GM23338 (cell line): ENCODE data around the gene BCAS3. TPM values are rescaled to one million over a fixed set of nuclear protein-coding genes. Genes with fewer than 3 reads are reported as not detected.

Experiments used
- ATAC-seq: fragments of 200-7000 bp; cut with Tn5 transposase; 3 replicates; pipeline ENCODE4 v1.9.1; 2020
- DNase-seq: peaks from one replicate; pipeline ENCODE4 v3.0.0-alpha.2; 2015; ENCODE audit warnings: low spot score
- H2AFZ ChIP-seq: fragments of 200-600 bp; sonication (generic); 2 replicates; pipeline ENCODE4 v1.8.0; 2016; ENCODE audit warnings: antibody characterized with exemption, mild to moderate bottlenecking, moderate library complexity
- H3F3A ChIP-seq: fragments of 200-600 bp; sonication (generic); replicated peaks from 2 replicates; pipeline ENCODE4 v1.8.0; 2017; ENCODE audit warnings: antibody characterized with exemption, mixed run types, low read depth
- H3K27ac ChIP-seq: fragments of 200-600 bp; sonication (generic); 2 replicates; pipeline ENCODE4 v1.6.1; 2016; ENCODE audit warnings: low read depth
- H3K27me3 ChIP-seq: fragments of 200-600 bp; sonication (generic); 2 replicates; pipeline ENCODE4 v1.8.0; 2016; ENCODE audit warnings: mild to moderate bottlenecking, mixed run types, moderate library complexity; ENCODE audit not compliant: insufficient read depth
- H3K36me3 ChIP-seq: fragments of 200-600 bp; sonication (generic); 2 replicates; pipeline ENCODE4 v1.8.0; 2016; ENCODE audit warnings: mild to moderate bottlenecking; ENCODE audit not compliant: insufficient read depth
- H3K4me1 ChIP-seq: fragments of 200-600 bp; sonication (generic); 2 replicates; pipeline ENCODE4 v1.8.0; 2016; ENCODE audit warnings: mild to moderate bottlenecking, moderate library complexity; ENCODE audit not compliant: insufficient read depth
- H3K4me2 ChIP-seq: fragments of 200-600 bp; sonication (generic); 2 replicates; pipeline ENCODE4 v1.7.1; 2017; ENCODE audit warnings: mixed run types
- H3K4me3 ChIP-seq: fragments of 200-600 bp; sonication (generic); 2 replicates; pipeline ENCODE4 v1.6.1; 2016; ENCODE audit warnings: mixed run types
- H3K79me2 ChIP-seq: fragments of 200-600 bp; sonication (generic); replicated peaks from 2 replicates; pipeline ENCODE4 v1.8.0; 2017; ENCODE audit warnings: mild to moderate bottlenecking; ENCODE audit not compliant: insufficient read depth
- H3K9me2 ChIP-seq: fragments of 200-600 bp; sonication (generic); 2 replicates; pipeline ENCODE4 v1.8.0; 2017; ENCODE audit not compliant: insufficient read depth
- H4K20me1 ChIP-seq: fragments of 200-600 bp; sonication (generic); replicated peaks from 2 replicates; pipeline ENCODE4 v1.8.0; 2017; ENCODE audit warnings: mild to moderate bottlenecking; ENCODE audit not compliant: insufficient read depth
- H3K27ac Mint-ChIP-seq: 2 replicates; pipeline ENCODE4 v1.8.0; 2020; ENCODE audit warnings: inconsistent platforms, mild to moderate bottlenecking, moderate library complexity, mixed read lengths
- H3K27me3 Mint-ChIP-seq: 3 replicates; pipeline ENCODE4 v1.8.0; 2022; ENCODE audit warnings: low read depth, mild to moderate bottlenecking, moderate library complexity, mixed read lengths, inconsistent platforms; ENCODE audit not compliant: insufficient read depth, poor library complexity
- H3K36me3 Mint-ChIP-seq: 3 replicates; pipeline ENCODE4 v1.8.0; 2021; ENCODE audit warnings: low read depth, mild to moderate bottlenecking, inconsistent platforms, moderate library complexity, mixed read lengths
- H3K4me1 Mint-ChIP-seq: 3 replicates; pipeline ENCODE4 v1.8.0; 2020; ENCODE audit warnings: mild to moderate bottlenecking, inconsistent platforms, mixed read lengths
- H3K4me3 Mint-ChIP-seq: 3 replicates; pipeline ENCODE4 v1.8.0; 2021; ENCODE audit warnings: moderate library complexity, mild to moderate bottlenecking, inconsistent platforms, mixed read lengths
- H3K9me3 Mint-ChIP-seq: 3 replicates; pipeline ENCODE4 v1.8.0; 2020; ENCODE audit warnings: moderate library complexity, mild to moderate bottlenecking, inconsistent platforms, mixed read lengths
- CTCF ChIP-seq, 2 experiments: fragments of 200-600 bp in 1 of 2; sonication (generic) in 1 of 2; conservative IDR thresholded peaks; 2 replicates each; pipeline versions ENCODE4 v1.5.1 to v1.6.1; 2016 to 2017; ENCODE audit warnings: antibody characterized with exemption in 2 of 2, low read depth in 2 of 2, mild to moderate bottlenecking in 2 of 2, moderate library complexity in 1 of 2
- ETS1 ChIP-seq: IDR thresholded peaks from 2 replicates; pipeline ENCODE4 v1.6.1; 2016; ENCODE audit warnings: antibody characterized with exemption
- EZH2phosphoT487 ChIP-seq: fragments of 200-600 bp; sonication (generic); IDR thresholded peaks from one replicate; pipeline ENCODE4 v1.8.1; 2018; ENCODE audit warnings: antibody characterized with exemption; ENCODE audit not compliant: unreplicated experiment
- JUNB ChIP-seq: IDR thresholded peaks from one replicate; pipeline ENCODE4 v1.6.1; 2016; ENCODE audit warnings: antibody characterized with exemption; ENCODE audit not compliant: unreplicated experiment
- NANOG ChIP-seq: IDR thresholded peaks from 2 replicates; pipeline ENCODE4 v1.6.1; 2016; ENCODE audit warnings: antibody characterized with exemption, borderline replicate concordance
- REST ChIP-seq: IDR thresholded peaks from one replicate; pipeline ENCODE4 v1.6.1; 2018; ENCODE audit warnings: antibody characterized with exemption; ENCODE audit not compliant: unreplicated experiment
- ZNF114 ChIP-seq: fragments of 250-450 bp; sonication (Bioruptor Pico); IDR thresholded peaks from 2 replicates; pipeline ENCODE4 v1.5.0; 2020; ENCODE audit warnings: mild to moderate bottlenecking, moderate library complexity
- ZNF331 ChIP-seq: fragments of 250-450 bp; sonication (Bioruptor Pico); IDR thresholded peaks from 2 replicates; pipeline ENCODE4 v1.5.0; 2020; ENCODE audit warnings: low read depth, mild to moderate bottlenecking, moderate library complexity
- ZNF462 ChIP-seq: fragments of 250-450 bp; sonication (Bioruptor Pico); IDR thresholded peaks from 2 replicates; pipeline ENCODE4 v1.5.0; 2020; ENCODE audit warnings: mild to moderate bottlenecking, moderate library complexity
- polyA plus RNA-seq: library from polyadenylated mRNA; unstranded; fragments of >200 nt; fragmentation: Nextera tagmentation; extraction: Ambion mirVana; gene quantifications from 2 replicates; pipeline ENCODE4 v1.2.1, GENCODE V29; 2016
- total RNA-seq: library from RNA; depleted of rRNA; stranded (reverse); fragments of >200 nt; shearing (Covaris generic); gene quantifications from 2 replicates; pipeline ENCODE4 v1.2.3, GENCODE V29; 2014

BCAS3 gene
- total and polyA plus RNA-seq, 2 experiments from 2014 or later = 8.2 to 28.0 TPM

GRCh38 chr17:61442136-61442775, 764.6 kb downstream of the BCAS3 start:
- H4K20me1 ChIP-seq = no peaks in the 10 kb centered on the region
- peaks cover 16% of the 10 kb centered on the region for H3K27me3 ChIP-seq
- no peaks in the 10 kb centered on the region for H3F3A ChIP-seq
- TF ChIP-seq CTCF (conservative IDR thresholded peaks at IDR 0.05; ENCODE audit: low read depth in 2 of 2) (no peak), ZNF462 (no peak), NANOG (no peak), REST (no peak), ZNF331 (CRISPR knock-in tag) (no peak), JUNB (no peak), EZH2phosphoT487 (no peak), ZNF114 (CRISPR knock-in tag) (no peak), ETS1 (no peak)
- Mint-ChIP-seq H3K4me3 (no peak overlapping the region), H3K4me1 (peaks cover 10% of the 10 kb centered on the region; the same call in 2 of the 3 replicates), H3K27ac (no peak overlapping the region), H3K27me3 (peaks cover 13% of the 10 kb centered on the region), H3K9me3 (no peaks in the 10 kb centered on the region; the same call in 2 of the 3 replicates), H3K36me3 (no peaks in the 10 kb centered on the region)
- no peak overlapping the region for H3K4me3 ChIP-seq
- DNase-seq (no peak), ATAC-seq (no peak; the same call in 2 of the 3 replicates)
- no peak overlapping the region for H3K4me2 ChIP-seq
- no peak overlapping the region for H3K27ac ChIP-seq
- no peaks in the 10 kb centered on the region for H3K36me3 ChIP-seq
- H3K9me2 ChIP-seq = 0 out of 2 replicates have a peak, but pooled peaks cover 5% of the 10 kb centered on the region
- H3K4me1 ChIP-seq = peaks cover 7% of the 10 kb centered on the region
- no peaks in the 10 kb centered on the region for H3K79me2 ChIP-seq
- H2AFZ ChIP-seq = no peak overlapping the region
